DMS79 (cell line): Measurements from ENCODE around the gene PRKG1.
A peak's percentile ranks its signal among the peaks of the same experiment; 100 is the strongest.
"Not testable (repeated sequence)": the region's sequence is repeated elsewhere in the genome, so short reads cannot be mapped to it uniquely, and the experiment has no call there.

Source experiments
- DNase-seq: peaks from one replicate; lab custom pipeline; 2025; lab: John Stamatoyannopoulos, UW

Gene PRKG1

DNA sequence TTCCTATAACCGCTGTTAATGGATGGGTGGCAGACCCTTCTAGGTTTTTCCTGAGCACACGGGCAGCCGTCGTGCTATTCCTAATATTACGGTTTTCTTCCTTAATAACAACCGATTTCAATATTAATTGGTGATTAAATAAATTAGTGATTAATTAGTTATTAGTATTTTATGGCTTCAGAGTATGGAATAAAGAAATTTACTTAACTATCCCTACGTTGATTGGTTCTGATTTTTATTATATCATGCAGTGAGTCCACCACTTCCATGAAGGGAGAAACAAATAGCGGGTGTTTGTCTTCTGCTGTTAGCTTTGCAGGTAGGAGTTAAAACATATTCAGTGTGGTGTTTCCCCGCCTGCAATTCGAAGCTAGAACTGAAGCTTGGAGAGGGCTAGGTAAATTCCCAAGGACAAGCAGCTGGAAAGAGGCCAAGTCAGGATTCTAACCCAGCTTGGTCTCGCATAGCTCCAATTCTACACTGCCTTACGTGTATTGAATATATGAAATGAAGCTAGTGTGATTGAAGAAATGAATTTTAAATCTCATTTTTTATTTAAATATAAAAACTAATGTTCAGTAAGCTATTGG lies 626.0 kb downstream of the PRKG1 start:
- peak; percentile 18 for DNase-seq

DNA sequence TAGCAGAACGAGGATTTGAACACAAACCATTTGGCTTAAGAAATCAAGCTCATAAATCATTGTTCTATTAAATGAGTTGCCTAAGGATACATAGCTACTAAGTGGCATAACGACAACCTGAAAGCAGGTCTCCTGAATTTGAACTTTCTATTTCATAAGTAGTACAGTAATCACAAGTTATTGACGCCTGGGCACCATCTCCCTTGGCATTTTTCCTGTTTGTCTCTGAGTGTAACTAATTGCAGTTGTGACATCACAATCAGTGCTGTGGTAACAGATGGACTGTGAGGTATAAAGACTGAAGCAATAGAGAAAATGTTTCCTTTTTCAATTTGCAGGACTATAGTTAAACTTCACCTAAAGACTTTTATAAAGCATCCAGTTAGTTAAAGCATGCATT lies 631.5 kb downstream of the PRKG1 start:
- no peak for DNase-seq

GRCh38 chr10:51706225-51706624 lies 631.9 kb downstream of the PRKG1 start:
- DNase-seq, result no peak

- no peak for DNase-seq
Observed at GRCh38 chr10:51707392-51707791, 633.1 kb downstream of the PRKG1 start.

- DNase-seq, result no peak
Observed at GRCh38 chr10:51707821-51708424, 633.6 kb downstream of the PRKG1 start.

DNA sequence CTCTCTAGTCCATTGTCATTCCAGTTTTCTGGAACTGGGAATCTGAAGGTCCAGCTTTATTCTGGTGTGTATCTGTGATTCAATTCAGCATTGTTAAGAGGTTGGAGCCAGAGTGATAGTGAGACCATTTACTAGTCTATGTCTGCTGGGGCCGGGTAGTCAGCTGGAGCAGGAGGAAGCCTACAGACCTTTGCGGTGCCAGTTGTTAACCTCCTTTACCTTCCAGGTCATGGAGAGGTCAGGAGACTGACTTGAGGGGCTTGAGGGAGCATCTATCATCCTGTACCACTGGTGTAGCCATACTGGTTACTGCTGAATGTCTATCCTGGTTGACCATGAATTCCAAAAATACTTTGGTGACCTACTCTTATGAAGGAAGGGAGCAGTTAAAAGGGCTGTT lies 634.3 kb downstream of the PRKG1 start:
- no peak for DNase-seq

GRCh38 chr10:51709324-51709972 lies 635.2 kb downstream of the PRKG1 start:
- DNase-seq, result no peak

GRCh38 chr10:51711519-51711891 lies 637.2 kb downstream of the PRKG1 start:
- DNase-seq, result no peak

- DNase-seq, result no peak
Observed at GRCh38 chr10:51716981-51717380, 642.7 kb downstream of the PRKG1 start.

- no peak for DNase-seq
Observed at GRCh38 chr10:51718804-51719291, 644.6 kb downstream of the PRKG1 start.

- no peak for DNase-seq
Observed at GRCh38 chr10:51724038-51724437, 649.8 kb downstream of the PRKG1 start.

GRCh38 chr10:51729822-51730555 lies 655.7 kb downstream of the PRKG1 start:
- no peak for DNase-seq

GRCh38 chr10:51733057-51733456 lies 658.8 kb downstream of the PRKG1 start:
- no peak for DNase-seq

DNA sequence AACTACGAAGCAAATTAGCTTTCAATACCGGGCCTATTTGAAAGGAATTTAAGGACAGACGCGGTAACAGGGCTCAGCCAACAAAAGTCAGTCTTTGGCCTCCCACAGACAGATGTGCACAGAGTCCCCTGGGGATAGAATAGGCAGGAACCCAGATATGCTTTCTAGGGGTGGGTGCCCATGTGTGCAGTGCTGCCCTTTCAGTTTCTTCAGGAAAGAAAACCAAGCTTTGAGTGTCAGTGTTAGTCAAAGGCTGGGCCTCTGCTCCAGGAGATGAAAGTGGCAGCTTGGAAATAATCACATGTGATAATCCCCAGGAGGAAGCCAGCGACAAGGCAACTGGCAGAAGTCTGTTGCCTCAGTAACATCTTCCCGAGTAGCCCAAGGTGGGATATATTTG lies 668.9 kb downstream of the PRKG1 start:
- DNase-seq, result no peak

GRCh38 chr10:51744235-51745000 lies 670.1 kb downstream of the PRKG1 start:
- DNase-seq, result no peak

DNA sequence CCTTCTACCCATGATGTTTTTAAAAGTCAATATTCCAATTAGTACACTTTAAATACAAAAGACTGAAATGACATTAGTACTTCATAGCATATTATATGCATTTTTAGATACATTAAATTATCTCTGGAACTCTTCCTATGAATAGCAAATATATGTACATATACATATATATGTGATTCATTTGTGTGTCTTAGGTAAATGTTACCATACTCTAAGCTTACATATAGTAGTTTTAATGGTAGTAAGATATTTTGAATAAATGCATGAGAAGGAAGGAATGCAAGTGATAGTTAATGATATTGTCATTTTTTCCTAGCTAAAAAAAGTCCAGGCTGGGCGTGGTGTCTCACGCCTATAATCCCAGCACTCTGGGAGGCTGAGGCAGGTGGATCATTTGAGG lies 671.1 kb downstream of the PRKG1 start:
- no peak for DNase-seq

GRCh38 chr10:51747216-51747615 lies 672.9 kb downstream of the PRKG1 start:
- DNase-seq, result no peak

DNA sequence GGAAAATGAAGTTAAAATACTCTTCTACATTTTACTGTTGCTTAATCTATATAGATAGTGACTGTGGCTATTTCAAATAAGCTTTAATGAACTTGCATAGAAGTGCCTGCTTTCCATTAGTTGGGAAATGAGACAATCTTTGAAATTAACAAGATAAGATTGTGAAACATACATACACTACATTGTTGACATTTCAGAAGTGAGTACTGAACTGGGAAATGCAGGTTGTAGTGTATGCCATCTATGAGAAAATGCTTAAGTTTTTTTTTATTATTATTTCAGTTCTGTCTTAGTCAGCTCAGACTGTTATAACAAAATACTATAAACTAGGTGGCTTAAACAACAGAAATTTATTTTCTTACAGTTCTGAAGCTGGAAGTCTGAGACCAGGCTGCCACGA lies 674.7 kb downstream of the PRKG1 start:
- DNase-seq, result no peak

DNA sequence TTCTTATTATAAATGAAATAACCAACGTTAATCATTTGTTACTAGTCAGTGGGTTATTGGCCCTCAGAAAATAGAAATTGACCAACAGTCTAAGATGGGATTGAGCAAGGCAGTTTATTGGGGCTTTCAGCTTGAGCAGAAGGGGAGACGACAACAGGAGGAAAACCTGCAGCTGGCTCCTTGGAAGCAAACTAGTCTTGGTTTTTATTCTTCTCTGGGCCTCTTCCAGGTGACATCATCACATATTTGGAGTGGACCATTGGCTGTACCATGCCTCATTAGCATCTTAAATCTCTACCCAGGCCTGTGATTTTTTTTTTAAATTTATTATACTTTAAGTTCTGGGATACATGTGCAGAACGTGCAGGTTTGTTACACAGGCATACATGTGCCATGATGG lies 684.1 kb downstream of the PRKG1 start:
- no peak for DNase-seq

- DNase-seq, result not testable (repeated sequence)
Observed at GRCh38 chr10:51758838-51759237, 684.6 kb downstream of the PRKG1 start.

DNA sequence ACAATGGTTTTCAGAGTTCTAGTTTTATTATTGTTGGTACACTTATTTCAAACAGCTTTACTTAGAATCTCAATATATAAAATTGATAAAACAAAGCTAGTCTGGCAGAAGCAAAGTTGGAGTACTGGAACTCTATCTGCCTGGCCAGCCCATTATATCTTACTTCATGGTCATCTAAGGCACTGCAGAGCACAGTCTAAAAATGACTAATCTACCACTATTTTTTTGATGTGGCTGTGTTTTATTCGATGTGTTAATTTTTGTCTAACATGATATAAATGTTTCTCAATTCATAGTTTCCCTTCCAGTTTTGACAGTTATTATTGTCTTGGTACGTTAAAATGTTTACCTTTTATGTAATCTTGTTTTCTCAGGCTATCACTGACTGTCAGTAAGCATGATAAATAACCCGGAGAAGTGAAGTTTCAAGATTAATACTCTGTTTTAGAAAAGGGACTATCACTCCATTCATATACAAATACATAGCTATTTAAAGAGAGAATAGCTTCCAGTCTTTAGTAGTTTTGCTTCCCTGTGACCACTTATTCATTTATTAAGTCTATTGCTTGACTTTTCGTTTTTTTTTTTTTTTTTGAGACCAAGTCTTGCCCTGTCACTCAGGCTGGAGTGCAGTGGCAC lies 685.7 kb downstream of the PRKG1 start:
- DNase-seq, result no peak
